CD8-positive, alpha-beta memory T cell (primary cell): ENCODE data around the gene CASK. TPM values are rescaled to one million over a fixed set of nuclear protein-coding genes. Genes with fewer than 3 reads are reported as not detected.
A peak's percentile ranks its signal among the peaks of the same experiment; 100 is the strongest.
"Not testable (repeated sequence)": the region's sequence is repeated elsewhere in the genome, so short reads cannot be mapped to it uniquely, and the experiment has no call there.

Source experiments
- CTCF ChIA-PET: fragments of 350-600 bp; sonication (Branson Sonifier 250); formaldehyde crosslinking; loops from one replicate; lab custom pipeline; 2021; ENCODE audit warnings: antibody characterized with exemption; lab: Charles Lee
- POLR2A ChIA-PET: fragments of 350-600 bp; sonication (Branson Sonifier 250); formaldehyde crosslinking; loops from one replicate; lab custom pipeline; 2021; ENCODE audit warnings: antibody characterized with exemption; lab: Charles Lee
- DNase-seq, 5 donors: peaks; one replicate each; pipeline versions ENCODE4 v3.0.0 to v3.0.0-alpha.2; 2020 to 2022; ENCODE audit warnings: mixed read lengths in 1 of 5
- H3K27ac ChIP-seq: one replicate; pipeline ENCODE4 v1.7.0; 2013; ENCODE audit warnings: low read depth, mild to moderate bottlenecking, low read length, moderate library complexity
- H3K27me3 ChIP-seq: 2 replicates; pipeline ENCODE4 v1.7.0; 2013; ENCODE audit warnings: low read length, mild to moderate bottlenecking; ENCODE audit not compliant: insufficient read depth, poor library complexity, severe bottlenecking
- H3K36me3 ChIP-seq: 2 replicates; pipeline ENCODE4 v1.7.0; 2013; ENCODE audit warnings: mild to moderate bottlenecking, low read length, moderate library complexity; ENCODE audit not compliant: insufficient read depth
- H3K4me1 ChIP-seq: 2 replicates; pipeline ENCODE4 v1.7.0; 2013; ENCODE audit warnings: mild to moderate bottlenecking, low read length, moderate library complexity; ENCODE audit not compliant: insufficient read depth
- H3K4me3 ChIP-seq: 2 replicates; pipeline ENCODE4 v1.7.0; 2013; ENCODE audit warnings: mild to moderate bottlenecking, low read length
- H3K9me3 ChIP-seq: 2 replicates; pipeline ENCODE4 v1.7.0; 2013; ENCODE audit warnings: mild to moderate bottlenecking, low read length
- H3K27ac Mint-ChIP-seq, 8 donors: one replicate each; pipeline ENCODE4 v1.8.0; 2020 to 2021; ENCODE audit warnings: mixed read lengths in 8 of 8, mild to moderate bottlenecking in 6 of 8, inconsistent platforms in 3 of 8, moderate library complexity in 3 of 8
- H3K27me3 Mint-ChIP-seq, 2 donors: one replicate each; pipeline ENCODE4 v1.8.0; 2020 to 2021; ENCODE audit warnings: mixed read lengths in 2 of 2, mild to moderate bottlenecking in 1 of 2, moderate library complexity in 1 of 2
- H3K36me3 Mint-ChIP-seq, 3 donors: one replicate each; pipeline ENCODE4 v1.8.0; 2020 to 2021; ENCODE audit warnings: mixed read lengths in 3 of 3, inconsistent platforms in 1 of 3, mild to moderate bottlenecking in 1 of 3
- H3K4me1 Mint-ChIP-seq, 3 donors: one replicate each; pipeline ENCODE4 v1.8.0; 2020 to 2021; ENCODE audit warnings: mixed read lengths in 3 of 3, inconsistent platforms in 1 of 3, mild to moderate bottlenecking in 1 of 3
- H3K4me3 Mint-ChIP-seq, 7 donors: one replicate each; pipeline ENCODE4 v1.8.0; 2020 to 2021; ENCODE audit warnings: mixed read lengths in 7 of 7, mild to moderate bottlenecking in 6 of 7, moderate library complexity in 4 of 7, inconsistent platforms in 2 of 7
- H3K9me3 Mint-ChIP-seq, 5 donors: one replicate each; pipeline ENCODE4 v1.8.0; 2020 to 2022; ENCODE audit warnings: mixed read lengths in 5 of 5, mild to moderate bottlenecking in 3 of 5, moderate library complexity in 2 of 5, inconsistent platforms in 1 of 5
- polyA plus RNA-seq: library from polyadenylated mRNA; unstranded; fragments of 300-500 nt; fragmentation: Illumina TruSeq; gene quantifications from one replicate; pipeline ENCODE4 v1.2.3, GENCODE V29; 2021
- total RNA-seq, 2 experiments: library from RNA; stranded (reverse); gene quantifications; one replicate each; pipeline ENCODE4 v1.2.3, GENCODE V29; 2021

CASK gene
- total and polyA plus RNA-seq, 3 experiments from 2014 or later = 20.2 to 32.5 (median 28.4) TPM

- peak within 1 kb of the TSS in 5 of 8 donors; percentile 10 to 68 (median 33) for H3K27ac Mint-ChIP-seq
Measured at GRCh38 chrX:41723826-41724225, 199.5 kb downstream of the CASK start, which contains the start of gene GPR82. GPR82 (plus strand) TSS chrX:41724181; CDS start chrX:41727027, 2,846 bp downstream.

GRCh38 chrX:41722816-41723618 lies 200.3 kb downstream of the CASK start:
- ChIA-PET CTCF (no interaction called here), POLR2A (no interaction called here)
- H3K9me3 ChIP-seq = no peaks in the 10 kb centered on the region
- no peaks in the 10 kb centered on the region for H3K36me3 ChIP-seq
- no peak overlapping the region for H3K27ac ChIP-seq
- no peaks in the 10 kb centered on the region for H3K27me3 ChIP-seq
- H3K4me1 ChIP-seq = peaks cover 26% of the 10 kb centered on the region
- no peak for DNase-seq
- peaks cover 54 to 71% (median 59%) of the 10 kb centered on the region in 3 donors for H3K4me1 Mint-ChIP-seq
- peaks cover 0 to 11% (median 2%) of the 10 kb centered on the region in 3 donors for H3K36me3 Mint-ChIP-seq
- no peak overlapping the region for H3K4me3 ChIP-seq
- H3K27me3 Mint-ChIP-seq = peaks cover 0 to 2% of the 10 kb centered on the region in 2 donors
- peak overlapping the region in 3 of 8 donors; percentile 10 to 68 (median 34) for H3K27ac Mint-ChIP-seq
- peaks cover 0 to 11% (median 4%) of the 10 kb centered on the region in 5 donors for H3K9me3 Mint-ChIP-seq
- H3K4me3 Mint-ChIP-seq = peak overlapping the region in 4 of 7 donors; percentile 8 to 36 (median 33)

More at GRCh38 chrX:41723826-41724225, 199.5 kb downstream of the CASK start, which contains the start of gene GPR82:
- Mint-ChIP-seq H3K4me3 (peak within 1 kb of the TSS in 4 of 7 donors; percentile 8 to 47 (median 35)), H3K27me3 (no peaks in the 10 kb centered on the region), H3K9me3 (peaks cover 0 to 7% (median 2%) of the 10 kb centered on the region in 5 donors), H3K36me3 (peaks cover 0 to 8% (median 2%) of the 10 kb centered on the region in 3 donors), H3K4me1 (peaks cover 49 to 65% (median 59%) of the 10 kb centered on the region in 3 donors)
- POLR2A ChIA-PET = no interaction called here
- H3K4me1 ChIP-seq = peaks cover 24% of the 10 kb centered on the region
- H3K4me3 ChIP-seq = no peak within 1 kb of the TSS
- no peaks in the 10 kb centered on the region for H3K27me3 ChIP-seq
- CTCF ChIA-PET = no interaction called here
- no peak for DNase-seq
- no peaks in the 10 kb centered on the region for H3K36me3 ChIP-seq
- no peak within 1 kb of the TSS for H3K27ac ChIP-seq
- no peaks in the 10 kb centered on the region for H3K9me3 ChIP-seq

DNA sequence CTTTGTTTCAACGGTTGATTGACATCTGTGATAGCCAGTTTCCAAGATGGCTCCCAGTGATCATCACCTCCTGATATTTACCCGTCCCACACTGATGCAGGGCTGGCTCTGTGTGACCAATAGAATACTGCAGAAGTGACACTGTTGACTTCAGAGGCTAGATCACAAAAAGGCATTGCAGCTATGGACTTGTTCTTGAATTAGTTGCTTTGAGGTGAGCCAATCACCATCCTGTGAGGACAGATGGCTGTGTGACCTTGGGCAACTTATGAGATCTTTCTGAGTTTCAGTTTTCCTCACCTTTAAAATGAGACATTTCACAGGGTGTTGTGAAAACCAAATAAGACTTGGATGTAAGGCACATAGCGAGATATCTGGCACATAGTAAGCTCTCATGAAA lies 201.1 kb downstream of the CASK start:
- Mint-ChIP-seq H3K4me3 (peak overlapping the region in 2 of 7 donors; percentile 13 to 41), H3K9me3 (peaks cover 0 to 13% (median 4%) of the 10 kb centered on the region in 5 donors), H3K27me3 (peaks cover 0 to 2% of the 10 kb centered on the region in 2 donors), H3K27ac (peak overlapping the region in 4 of 8 donors; percentile 21 to 68 (median 32)), H3K36me3 (peaks cover under 1 to 12% (median under 1%) of the 10 kb centered on the region in 3 donors), H3K4me1 (peaks cover 55 to 76% (median 61%) of the 10 kb centered on the region in 3 donors)
- no peak overlapping the region for H3K4me3 ChIP-seq
- no peak overlapping the region for H3K27ac ChIP-seq
- H3K27me3 ChIP-seq = no peaks in the 10 kb centered on the region
- no peaks in the 10 kb centered on the region for H3K36me3 ChIP-seq
- ChIA-PET CTCF (no interaction called here), POLR2A (no interaction called here)
- H3K9me3 ChIP-seq = no peaks in the 10 kb centered on the region
- peaks cover 26% of the 10 kb centered on the region for H3K4me1 ChIP-seq
- no peak for DNase-seq

GRCh38 chrX:41721590-41721989 lies 201.8 kb downstream of the CASK start:
- Mint-ChIP-seq H3K4me1 (peaks cover 60 to 83% (median 67%) of the 10 kb centered on the region in 3 donors), H3K4me3 (peak overlapping the region in 1 of 7 donors; percentile 10), H3K9me3 (peaks cover 0 to 15% (median 7%) of the 10 kb centered on the region in 5 donors), H3K27me3 (peaks cover 0 to 6% of the 10 kb centered on the region in 2 donors), H3K27ac (peak overlapping the region in 6 of 8 donors; percentile 25 to 59 (median 39)), H3K36me3 (peaks cover 0 to 17% (median 7%) of the 10 kb centered on the region in 3 donors)
- no peaks in the 10 kb centered on the region for H3K27me3 ChIP-seq
- H3K4me1 ChIP-seq = peaks cover 26% of the 10 kb centered on the region
- H3K36me3 ChIP-seq = no peaks in the 10 kb centered on the region
- no peaks in the 10 kb centered on the region for H3K9me3 ChIP-seq
- no peak overlapping the region for H3K4me3 ChIP-seq
- no peak overlapping the region for H3K27ac ChIP-seq
- DNase-seq = no peak
- POLR2A ChIA-PET = no interaction called here
- CTCF ChIA-PET = no interaction called here

DNA sequence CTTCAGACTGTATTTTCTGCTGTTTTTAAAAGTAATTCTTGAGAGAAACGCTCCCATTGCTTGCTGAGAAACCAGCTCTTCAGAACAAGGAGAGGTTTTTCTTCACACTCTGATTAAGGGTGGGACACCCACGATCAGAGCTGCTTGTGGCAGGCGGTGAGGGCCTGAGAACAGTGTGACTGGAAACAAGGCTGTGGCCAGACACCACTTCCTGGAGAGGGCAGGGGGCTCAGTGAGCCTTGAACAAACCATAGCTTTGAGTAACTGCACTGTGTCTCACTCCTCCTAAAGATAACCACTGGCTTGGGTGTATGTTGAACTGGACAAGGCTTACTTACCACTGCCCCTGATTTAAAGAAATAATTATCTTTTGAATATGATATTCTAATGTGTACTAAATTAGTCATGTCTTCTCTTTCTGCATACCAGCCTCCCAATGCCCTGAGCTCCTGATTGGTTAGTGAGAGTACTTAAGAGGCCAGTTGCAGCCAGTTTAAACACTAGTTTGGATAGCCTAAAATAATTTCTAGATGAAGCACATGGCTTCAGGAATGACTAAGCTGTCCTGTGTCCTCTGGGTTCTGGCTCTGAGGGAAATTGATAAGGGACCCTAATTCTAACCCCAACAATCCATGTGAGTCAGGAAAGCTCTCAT lies 203.1 kb downstream of the CASK start:
- no peaks in the 10 kb centered on the region for H3K36me3 ChIP-seq
- H3K4me1 ChIP-seq = peaks cover 26% of the 10 kb centered on the region
- Mint-ChIP-seq H3K4me1 (peaks cover 61 to 91% (median 76%) of the 10 kb centered on the region in 3 donors), H3K9me3 (peaks cover 0 to 15% (median 7%) of the 10 kb centered on the region in 5 donors), H3K36me3 (peaks cover 0 to 17% (median 7%) of the 10 kb centered on the region in 3 donors), H3K27ac (peak overlapping the region in 7 of 8 donors; percentile 35 to 83 (median 68)), H3K27me3 (peaks cover 0 to 6% of the 10 kb centered on the region in 2 donors), H3K4me3 (peak overlapping the region in 6 of 7 donors; percentile 23 to 75 (median 46))
- no peak overlapping the region for H3K4me3 ChIP-seq
- POLR2A ChIA-PET = interaction anchor here (0.8 to 1.3 kb wide), 2 partner anchors 31 to 163 kb away, joined by 3 read pairs; partner anchors contain the start of gene GPR34
- no peak overlapping the region for H3K27ac ChIP-seq
- no peaks in the 10 kb centered on the region for H3K9me3 ChIP-seq
- CTCF ChIA-PET = interaction anchor here (1.5 kb wide), 1 partner anchor 8 kb away, joined by 3 read pairs; no protein-coding TSS in a partner anchor
- DNase-seq = peak; percentile 12 to 74 (median 27)
- no peaks in the 10 kb centered on the region for H3K27me3 ChIP-seq

DNA sequence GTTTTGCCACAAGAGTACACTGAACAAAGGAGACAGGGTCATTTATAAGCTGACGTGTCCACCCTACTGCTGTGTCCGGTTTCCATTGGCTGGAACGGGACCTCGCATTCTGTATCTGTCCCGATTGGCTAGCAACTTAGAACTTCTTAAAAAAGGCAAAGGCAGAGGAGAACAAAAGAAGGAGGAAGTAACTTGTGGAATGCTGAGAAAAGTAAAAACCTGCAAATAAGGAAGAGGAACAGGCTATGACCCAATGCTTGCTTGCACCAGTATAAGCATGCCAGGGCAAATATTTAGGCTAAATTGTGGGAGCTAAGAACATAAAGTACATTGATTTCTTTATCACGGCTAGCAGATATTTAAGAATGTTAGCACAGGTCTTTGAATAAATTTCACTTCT lies 203.7 kb downstream of the CASK start:
- peaks cover 0 to 15% (median 7%) of the 10 kb centered on the region in 5 donors for H3K9me3 Mint-ChIP-seq
- H3K4me1 ChIP-seq = peaks cover 26% of the 10 kb centered on the region
- DNase-seq, H3K36me3 ChIP-seq, H3K27me3 Mint-ChIP-seq, H3K27me3 ChIP-seq, H3K27ac ChIP-seq, H3K4me3 ChIP-seq, H3K9me3 ChIP-seq: not testable (repeated sequence)
- peaks cover 0 to 17% (median 7%) of the 10 kb centered on the region in 3 donors for H3K36me3 Mint-ChIP-seq
- ChIA-PET CTCF (interaction anchor here (1.5 kb wide), 1 partner anchor 8 kb away, joined by 3 read pairs; no protein-coding TSS in a partner anchor), POLR2A (interaction anchor here (1.3 kb wide), 1 partner anchor 163 kb away, joined by 3 read pairs; no protein-coding TSS in a partner anchor)
- peak overlapping the region in 4 of 7 donors; percentile 42 to 54 (median 52) for H3K4me3 Mint-ChIP-seq
- H3K4me1 Mint-ChIP-seq = peaks cover 60 to 86% (median 74%) of the 10 kb centered on the region in 3 donors
- peak overlapping the region in 6 of 8 donors; percentile 35 to 76 (median 56) for H3K27ac Mint-ChIP-seq

GRCh38 chrX:41718481-41719235 lies 204.7 kb downstream of the CASK start:
- Histone ChIP-seq H3K9me3 (no peaks in the 10 kb centered on the region), H3K27me3 (no peaks in the 10 kb centered on the region), H3K4me3 (no peak overlapping the region), H3K4me1 (peaks cover 26% of the 10 kb centered on the region), H3K27ac (no peak overlapping the region), H3K36me3 (no peaks in the 10 kb centered on the region)
- Mint-ChIP-seq H3K36me3 (peaks cover 0 to 20% (median 7%) of the 10 kb centered on the region in 3 donors), H3K27ac (peak overlapping the region in 3 of 8 donors; percentile 34 to 57 (median 35)), H3K9me3 (peaks cover 0 to 15% (median 7%) of the 10 kb centered on the region in 5 donors), H3K4me1 (peaks cover 54 to 83% (median 65%) of the 10 kb centered on the region in 3 donors), H3K27me3 (peaks cover 0 to 7% of the 10 kb centered on the region in 2 donors), H3K4me3 (peak overlapping the region in 2 of 7 donors; percentile 2 to 15)
- no peak for DNase-seq
- CTCF ChIA-PET = no interaction called here
- POLR2A ChIA-PET = no interaction called here
